PC-3 (cell line): ENCODE data around the gene RPS6KA3. TPM values are rescaled to one million over a fixed set of nuclear protein-coding genes. Genes with fewer than 3 reads are reported as not detected.

Experiments
- ATAC-seq: fragments of 200-7000 bp; cut with Tn5 transposase; 2 replicates; pipeline ENCODE4 v1.9.1; 2020; ENCODE audit warnings: mild to moderate bottlenecking, moderate library complexity
- BruUV-seq: library from RNA; stranded (reverse); fragments of 400-500 nt; replicated peaks from 2 replicates; lab custom pipeline; 2021; lab: Mats Ljungman, UMichigan
- CTCF ChIA-PET: fragments of 300-600 bp; sonication (Branson Sonifier 250); formaldehyde crosslinking; loops from one replicate; lab custom pipeline; 2022; ENCODE audit warnings: antibody characterized with exemption; lab: Charles Lee
- POLR2A ChIA-PET: fragments of 300-600 bp; sonication (Branson Sonifier 250); formaldehyde crosslinking; loops from one replicate; lab custom pipeline; 2022; ENCODE audit warnings: antibody characterized with exemption; ENCODE audit not compliant: unreplicated experiment; lab: Charles Lee
- DNase-seq: peaks from one replicate; pipeline ENCODE4 v3.0.0-alpha.2; 2015
- H2AFZ ChIP-seq: fragments of 300-600 bp; sonication (generic); 2 replicates; pipeline ENCODE4 v1.6.0; 2016; ENCODE audit warnings: antibody characterized with exemption, low read length
- H3F3A ChIP-seq: fragments of 300-600 bp; sonication (generic); one replicate; pipeline ENCODE4 v1.6.0; 2017; ENCODE audit warnings: antibody characterized with exemption, low read length, control low read depth, mild to moderate bottlenecking; ENCODE audit not compliant: unreplicated experiment
- H3K27ac ChIP-seq: fragments of 300-600 bp; sonication (generic); 2 replicates; pipeline ENCODE4 v1.5.1; 2016; ENCODE audit warnings: mild to moderate bottlenecking, low read length
- H3K27me3 ChIP-seq: fragments of 300-600 bp; sonication (generic); 2 replicates; pipeline ENCODE4 v1.6.1; 2016; ENCODE audit warnings: low read length, mixed read lengths
- H3K36me3 ChIP-seq: fragments of 300-600 bp; sonication (generic); 2 replicates; pipeline ENCODE4 v1.6.1; 2016; ENCODE audit warnings: low read depth, mixed run types, low read length, mixed read lengths
- H3K4me1 ChIP-seq: fragments of 300-600 bp; sonication (generic); 2 replicates; pipeline ENCODE4 v1.5.1; 2016; ENCODE audit warnings: low read length; ENCODE audit not compliant: insufficient read depth
- H3K4me2 ChIP-seq: fragments of 300-600 bp; sonication (generic); 2 replicates; pipeline ENCODE4 v1.6.0; 2016; ENCODE audit warnings: low read length
- H3K4me3 ChIP-seq: fragments of 300-600 bp; sonication (generic); 2 replicates; pipeline ENCODE4 v1.5.1; 2016; ENCODE audit warnings: mild to moderate bottlenecking, low read length, mixed read lengths
- H3K79me2 ChIP-seq: fragments of 300-600 bp; sonication (generic); 2 replicates; pipeline ENCODE4 v1.6.1; 2017; ENCODE audit warnings: low read length, mixed read lengths
- H3K9ac ChIP-seq: fragments of 300-600 bp; sonication (generic); 2 replicates; pipeline ENCODE4 v1.6.0; 2016; ENCODE audit warnings: mild to moderate bottlenecking, low read length
- H3K9me2 ChIP-seq: fragments of 300-600 bp; sonication (generic); replicated peaks from 2 replicates; pipeline ENCODE4 v1.6.1; 2016; ENCODE audit warnings: mixed run types, low read length, mixed read lengths
- H3K9me3 ChIP-seq: fragments of 300-600 bp; sonication (generic); 2 replicates; pipeline ENCODE4 v1.6.1; 2016; ENCODE audit warnings: low read length, mixed read lengths
- H4K20me1 ChIP-seq: fragments of 300-600 bp; sonication (generic); 2 replicates; pipeline ENCODE4 v1.6.1; 2016; ENCODE audit warnings: low read length, mixed read lengths
- EZH2 ChIP-seq: fragments of 300-600 bp; sonication (generic); IDR thresholded peaks from one replicate; pipeline ENCODE4 v1.6.1; 2017; ENCODE audit warnings: antibody characterized with exemption, mild to moderate bottlenecking, low read length; ENCODE audit not compliant: unreplicated experiment
- EZH2phosphoT487 ChIP-seq: fragments of 300-600 bp; sonication (generic); IDR thresholded peaks from 2 replicates; pipeline ENCODE4 v1.6.1; 2018; ENCODE audit warnings: mild to moderate bottlenecking, antibody characterized with exemption, low read length, borderline replicate concordance
- intact Hi-C: fragments of 100-400 bp; cut with micrococcal nuclease; formaldehyde crosslinking; loops from 2 replicates; pipeline ENCODE4 v1.9.0; 2023
- total RNA-seq: library from RNA; depleted of rRNA; stranded (reverse); fragments of >200 nt; gene quantifications from 2 replicates; pipeline ENCODE4 v1.2.3, GENCODE V29; 2014
- TF ChIP-seq, protein P1 (sequence below): fragments of 300-600 bp; sonication (generic); conservative IDR thresholded peaks from 2 replicates; pipeline ENCODE4 v1.5.1; 2017; ENCODE audit warnings: antibody characterized with exemption, low read depth, mild to moderate bottlenecking, low read length

Gene RPS6KA3
- total RNA-seq, 1 experiment from 2014 or later, result 22.8 TPM

DNA sequence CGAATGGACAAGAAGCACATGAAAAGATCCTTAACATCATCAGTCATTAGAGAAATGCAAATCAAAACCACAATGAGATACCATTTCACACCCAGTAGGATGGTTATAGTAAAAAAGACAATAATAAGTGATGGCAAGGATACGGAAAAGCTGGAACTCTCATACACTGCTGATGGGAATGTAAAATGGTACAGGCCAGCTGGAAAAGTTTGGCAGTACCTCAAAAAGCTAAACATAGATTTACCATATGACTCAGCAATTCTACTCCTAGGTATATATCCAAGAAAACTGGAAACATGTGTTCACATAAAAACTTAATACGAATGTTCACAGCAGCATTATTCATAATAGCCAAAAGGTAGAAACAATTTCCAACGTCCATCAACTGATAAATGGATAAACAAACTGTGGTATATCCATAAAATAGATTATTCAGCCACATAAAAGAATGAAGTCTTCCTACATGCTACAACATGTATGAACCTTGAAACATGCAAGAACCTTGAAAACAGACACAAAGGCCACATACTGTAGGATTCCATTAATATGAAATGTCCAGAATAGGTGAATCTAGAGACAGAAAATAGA lies 11.9 kb downstream of the RPS6KA3 start:
- Histone ChIP-seq H3K79me2 (peaks cover 52% of the 10 kb centered on the region), H3K9me2 (no peaks in the 10 kb centered on the region), H4K20me1 (peaks cover 9% of the 10 kb centered on the region; the same call in 1 of the 2 replicates), H3K36me3 (no peaks in the 10 kb centered on the region), H3K4me2 (no peak overlapping the region), H3K4me1 (peaks cover 29% of the 10 kb centered on the region), H3F3A (peaks cover 5% of the 10 kb centered on the region), H3K9me3 (no peaks in the 10 kb centered on the region), H3K27ac (peak overlapping the region; percentile 35), H3K4me3 (no peak overlapping the region), H3K9ac (no peak overlapping the region), H3K27me3 (no peaks in the 10 kb centered on the region), H2AFZ (no peak overlapping the region)
- ChIA-PET POLR2A (no interaction called here), CTCF (no interaction called here)
- DNase-seq (peak; percentile 59), ATAC-seq (peak; percentile 29; the same call in 1 of the 2 replicates)
- intact Hi-C loops, result loop anchor here (5.0 kb wide), 2 partner anchors 122 to 262 kb away; no protein-coding TSS in a partner anchor
- TF ChIP-seq, protein P1, sequence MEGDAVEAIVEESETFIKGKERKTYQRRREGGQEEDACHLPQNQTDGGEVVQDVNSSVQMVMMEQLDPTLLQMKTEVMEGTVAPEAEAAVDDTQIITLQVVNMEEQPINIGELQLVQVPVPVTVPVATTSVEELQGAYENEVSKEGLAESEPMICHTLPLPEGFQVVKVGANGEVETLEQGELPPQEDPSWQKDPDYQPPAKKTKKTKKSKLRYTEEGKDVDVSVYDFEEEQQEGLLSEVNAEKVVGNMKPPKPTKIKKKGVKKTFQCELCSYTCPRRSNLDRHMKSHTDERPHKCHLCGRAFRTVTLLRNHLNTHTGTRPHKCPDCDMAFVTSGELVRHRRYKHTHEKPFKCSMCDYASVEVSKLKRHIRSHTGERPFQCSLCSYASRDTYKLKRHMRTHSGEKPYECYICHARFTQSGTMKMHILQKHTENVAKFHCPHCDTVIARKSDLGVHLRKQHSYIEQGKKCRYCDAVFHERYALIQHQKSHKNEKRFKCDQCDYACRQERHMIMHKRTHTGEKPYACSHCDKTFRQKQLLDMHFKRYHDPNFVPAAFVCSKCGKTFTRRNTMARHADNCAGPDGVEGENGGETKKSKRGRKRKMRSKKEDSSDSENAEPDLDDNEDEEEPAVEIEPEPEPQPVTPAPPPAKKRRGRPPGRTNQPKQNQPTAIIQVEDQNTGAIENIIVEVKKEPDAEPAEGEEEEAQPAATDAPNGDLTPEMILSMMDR, result no peak
- TF ChIP-seq EZH2 (no peak), EZH2phosphoT487 (no peak)
- no TSS peak for BruUV-seq

DNA sequence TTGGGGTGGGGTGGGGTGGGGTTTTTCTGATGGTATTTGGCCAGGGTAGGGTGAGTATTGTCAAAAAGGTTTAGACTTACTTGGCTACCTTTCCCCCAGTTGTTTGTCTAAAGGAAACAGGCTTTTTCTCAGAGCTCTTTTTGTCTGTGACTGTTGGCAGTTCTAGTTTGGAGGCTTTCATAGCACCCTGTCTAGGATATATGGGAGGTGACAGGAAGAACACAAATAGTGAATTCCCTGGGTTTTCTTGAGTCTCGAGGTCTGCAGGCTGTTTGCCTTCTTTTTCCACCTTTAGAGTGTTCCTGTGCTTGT lies 13.5 kb downstream of the RPS6KA3 start:
- Histone ChIP-seq H3K9me3 (no peaks in the 10 kb centered on the region), H3K36me3 (no peaks in the 10 kb centered on the region), H3K9ac (no peak overlapping the region; the same call in 1 of the 2 replicates), H2AFZ (no peak overlapping the region), H3K4me2 (peak overlapping the region; percentile 34), H3K4me3 (no peak overlapping the region), H3K4me1 (peaks cover 29% of the 10 kb centered on the region), H3F3A (peaks cover 5% of the 10 kb centered on the region), H3K27ac (peak overlapping the region; percentile 66), H3K27me3 (no peaks in the 10 kb centered on the region), H3K79me2 (peaks cover 37% of the 10 kb centered on the region), H3K9me2 (no peaks in the 10 kb centered on the region), H4K20me1 (0 out of 2 replicates have a peak, but pooled peaks cover 3% of the 10 kb centered on the region)
- ATAC-seq (no peak; the same call in 1 of the 2 replicates), DNase-seq (no peak)
- ChIA-PET POLR2A (interaction anchor here (0.5 to 0.6 kb wide), 2 partner anchors 263 to 1101 kb away, joined by 3 read pairs; no protein-coding TSS in a partner anchor), CTCF (interaction anchor here (0.7 to 1.3 kb wide), 2 partner anchors 54 to 263 kb away, joined by 5 to 6 read pairs; no protein-coding TSS in a partner anchor)
- intact Hi-C loops, result loop anchor here (1.0 to 5.0 kb wide), 6 partner anchors 8 to 274 kb away; no protein-coding TSS in a partner anchor
- no TSS peak for BruUV-seq
- TF ChIP-seq, protein P1, result no peak
- no peak for TF ChIP-seq EZH2
- TF ChIP-seq EZH2phosphoT487, result no peak
